DND-41 (cell line): ENCODE measurements around the gene RNASE1.

ENCODE experiments used
- ATAC-seq: fragments of 200-7000 bp; cut with Tn5 transposase; 3 replicates; pipeline ENCODE4 v1.9.1; 2021; ENCODE audit warnings: low read depth; ENCODE audit not compliant: insufficient read depth
- DNase-seq: peaks from one replicate; pipeline ENCODE4 v3.0.0-alpha.2; 2020
- H2AFZ ChIP-seq: 2 replicates; pipeline ENCODE4 v1.6.0; 2012; ENCODE audit warnings: low read depth, low read length
- H3K27ac ChIP-seq: 2 replicates; pipeline ENCODE4 v1.5.1; 2012; ENCODE audit warnings: low read length, inconsistent platforms
- H3K27me3 ChIP-seq: fragments of 200-600 bp; sonication (generic); 2 replicates; pipeline ENCODE4 v1.6.0; 2012; ENCODE audit warnings: low read length, mild to moderate bottlenecking, inconsistent platforms; ENCODE audit not compliant: insufficient read depth, poor library complexity
- H3K36me3 ChIP-seq: 2 replicates; pipeline ENCODE4 v1.5.1; 2012; ENCODE audit warnings: low read length, inconsistent platforms; ENCODE audit not compliant: insufficient read depth
- H3K4me1 ChIP-seq: 2 replicates; pipeline ENCODE4 v1.5.1; 2012; ENCODE audit warnings: mild to moderate bottlenecking, low read length; ENCODE audit not compliant: insufficient read depth
- H3K4me2 ChIP-seq: 2 replicates; pipeline ENCODE4 v1.6.0; 2012; ENCODE audit warnings: mild to moderate bottlenecking, moderate library complexity, low read length, inconsistent platforms; ENCODE audit not compliant: insufficient read depth
- H3K4me3 ChIP-seq, 2 experiments: fragments of 200-600 bp in 1 of 2; shearing (Covaris generic) in 1 of 2; 2 replicates each; pipeline ENCODE4 v1.5.1; 2012 to 2016; ENCODE audit warnings: inconsistent platforms in 2 of 2, low read length in 2 of 2, mild to moderate bottlenecking in 2 of 2, low read depth in 1 of 2, moderate library complexity in 1 of 2
- H3K79me2 ChIP-seq: 2 replicates; pipeline ENCODE4 v1.6.0; 2012; ENCODE audit warnings: low read length, inconsistent platforms; ENCODE audit not compliant: insufficient read depth
- H3K9ac ChIP-seq: 2 replicates; pipeline ENCODE4 v1.6.0; 2012; ENCODE audit warnings: low read depth, mild to moderate bottlenecking, inconsistent platforms, low read length, moderate library complexity
- H3K9me3 ChIP-seq: 2 replicates; pipeline ENCODE4 v1.5.1; 2012; ENCODE audit warnings: low read length, moderate library complexity, mild to moderate bottlenecking, inconsistent platforms; ENCODE audit not compliant: insufficient read depth, severe bottlenecking
- H4K20me1 ChIP-seq: 2 replicates; pipeline ENCODE4 v1.6.0; 2012; ENCODE audit warnings: low read length; ENCODE audit not compliant: insufficient read depth
- CTCF ChIP-seq: IDR thresholded peaks from 2 replicates; pipeline ENCODE4 v1.5.1; 2012; ENCODE audit warnings: borderline replicate concordance, low read length, moderate library complexity, mild to moderate bottlenecking; ENCODE audit not compliant: poor library complexity, severe bottlenecking; ENCODE audit errors: extremely low read depth
- EZH2 ChIP-seq: IDR thresholded peaks from 3 replicates; pipeline ENCODE4 v1.6.1; 2012; ENCODE audit warnings: borderline replicate concordance, low read depth, mild to moderate bottlenecking, moderate library complexity, low read length, inconsistent platforms; ENCODE audit not compliant: severe bottlenecking

The RNASE1 gene

GRCh38 chr14:20774258-20774824, 28.3 kb downstream of the RNASE1 start:
- Histone ChIP-seq H3K9me3 (no peaks in the 10 kb centered on the region), H3K4me1 (no peaks in the 10 kb centered on the region), H3K79me2 (no peaks in the 10 kb centered on the region), H2AFZ (no peak overlapping the region), H3K36me3 (no peaks in the 10 kb centered on the region), H4K20me1 (no peaks in the 10 kb centered on the region), H3K27ac (no peak overlapping the region), H3K9ac (no peak overlapping the region), H3K4me3 (no peak overlapping the region), H3K4me2 (no peak overlapping the region), H3K27me3 (no peaks in the 10 kb centered on the region)
- DNase-seq (no peak), ATAC-seq (no peak)
- no peak for TF ChIP-seq EZH2
- no peak for TF ChIP-seq CTCF

DNA sequence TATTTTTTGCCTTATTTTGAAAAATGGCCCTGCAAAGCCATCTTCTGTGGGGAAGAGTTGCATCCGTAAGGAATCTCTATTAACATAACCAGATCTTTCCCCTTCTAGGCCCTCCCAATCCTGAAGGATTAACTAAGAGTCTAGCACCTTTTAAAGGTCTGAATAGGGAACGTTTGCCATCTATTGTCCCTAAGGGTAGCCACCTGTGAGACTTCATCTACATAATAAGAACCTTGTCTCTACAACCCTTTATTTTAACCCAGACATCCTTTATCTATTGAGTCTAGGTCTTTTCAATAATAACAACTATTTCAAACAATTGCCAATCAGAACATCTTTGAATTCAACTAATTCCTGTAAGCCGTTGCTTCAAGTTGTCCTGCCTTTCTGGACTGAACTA, 30.0 kb downstream of the RNASE1 start:
- DNase-seq (no peak), ATAC-seq (no peak)
- Histone ChIP-seq H3K4me3 (no peak overlapping the region), H3K36me3 (no peaks in the 10 kb centered on the region), H3K27ac (no peak overlapping the region), H4K20me1 (no peaks in the 10 kb centered on the region), H3K9ac (no peak overlapping the region), H2AFZ (no peak overlapping the region), H3K4me1 (no peaks in the 10 kb centered on the region), H3K79me2 (no peaks in the 10 kb centered on the region), H3K27me3 (no peaks in the 10 kb centered on the region), H3K4me2 (no peak overlapping the region), H3K9me3 (no peaks in the 10 kb centered on the region)
- TF ChIP-seq CTCF (no peak), EZH2 (no peak)

DNA sequence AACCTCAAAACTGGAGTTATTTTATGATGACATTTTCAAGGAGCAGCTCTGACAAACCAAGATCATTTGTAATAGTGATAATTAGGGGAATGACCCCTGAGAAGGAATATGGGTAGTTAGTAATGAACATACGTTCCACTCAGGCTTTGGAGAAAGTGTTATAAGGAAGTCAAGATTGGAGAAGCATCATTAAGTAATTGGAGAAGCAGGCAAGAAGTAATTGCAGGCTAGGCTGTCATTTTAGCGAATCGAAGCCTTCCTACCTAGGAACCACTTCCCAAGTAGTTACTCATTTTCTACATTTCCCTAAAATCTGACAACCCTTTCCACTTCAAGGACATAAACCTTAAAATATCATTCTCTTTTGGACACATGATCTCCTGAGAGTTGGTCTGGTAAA, 33.2 kb downstream of the RNASE1 start:
- Histone ChIP-seq H3K36me3 (no peaks in the 10 kb centered on the region), H3K9me3 (no peaks in the 10 kb centered on the region), H3K27me3 (no peaks in the 10 kb centered on the region), H3K4me1 (no peaks in the 10 kb centered on the region), H3K4me2 (no peak overlapping the region), H3K79me2 (no peaks in the 10 kb centered on the region), H4K20me1 (no peaks in the 10 kb centered on the region), H3K4me3 (no peak overlapping the region), H3K27ac (no peak overlapping the region), H3K9ac (no peak overlapping the region), H2AFZ (no peak overlapping the region)
- TF ChIP-seq EZH2 (no peak), CTCF (no peak)
- DNase-seq (no peak), ATAC-seq (no peak)

GRCh38 chr14:20768593-20768892, 34.1 kb downstream of the RNASE1 start:
- no peak overlapping the region for H3K9ac ChIP-seq
- H3K79me2 ChIP-seq: no peaks in the 10 kb centered on the region
- H3K4me2 ChIP-seq: no peak overlapping the region
- no peak overlapping the region for H3K27ac ChIP-seq
- TF ChIP-seq CTCF (no peak), EZH2 (no peak)
- no peak overlapping the region for H2AFZ ChIP-seq
- no peak overlapping the region for H3K4me3 ChIP-seq
- ATAC-seq: no peak
- no peaks in the 10 kb centered on the region for H4K20me1 ChIP-seq
- H3K9me3 ChIP-seq: no peaks in the 10 kb centered on the region
- no peaks in the 10 kb centered on the region for H3K27me3 ChIP-seq
- no peak for DNase-seq
- H3K4me1 ChIP-seq: no peaks in the 10 kb centered on the region
- H3K36me3 ChIP-seq: no peaks in the 10 kb centered on the region
